WTC11 (cell line): ENCODE results near the gene HHAT. TPM values are rescaled to one million over a fixed set of nuclear protein-coding genes. Genes with fewer than 3 reads are reported as not detected.

ENCODE experiments used
- ATAC-seq: fragments of 200-7000 bp; cut with Tn5 transposase; 2 replicates; pipeline ENCODE4 v1.10.0; 2021; ENCODE audit warnings: mild to moderate bottlenecking, moderate library complexity
- CTCF ChIA-PET: fragments of 300-600 bp; sonication (Branson Sonifier 250); formaldehyde crosslinking; loops from one replicate; lab custom pipeline; 2021; ENCODE audit warnings: antibody characterized with exemption; lab: Charles Lee
- POLR2A ChIA-PET: fragments of 350-600 bp; sonication (Branson Sonifier 250); formaldehyde crosslinking; loops from one replicate; lab custom pipeline; 2021; ENCODE audit warnings: antibody characterized with exemption; lab: Charles Lee
- DNase-seq: peaks from one replicate; pipeline ENCODE4 v3.0.0; 2021; ENCODE audit warnings: low spot score
- H3K27ac Mint-ChIP-seq: 2 replicates; pipeline ENCODE4 v1.8.0; 2021; ENCODE audit warnings: mixed read lengths
- H3K27me3 Mint-ChIP-seq: 2 replicates; pipeline ENCODE4 v1.8.0; 2021; ENCODE audit warnings: low read depth, mild to moderate bottlenecking, moderate library complexity, mixed read lengths
- H3K36me3 Mint-ChIP-seq: 2 replicates; pipeline ENCODE4 v1.8.0; 2021; ENCODE audit warnings: mixed read lengths
- H3K4me1 Mint-ChIP-seq: 2 replicates; pipeline ENCODE4 v1.8.0; 2022; ENCODE audit warnings: mixed read lengths
- H3K4me3 Mint-ChIP-seq: 2 replicates; pipeline ENCODE4 v1.8.0; 2021; ENCODE audit warnings: mild to moderate bottlenecking, moderate library complexity, mixed read lengths
- H3K9me3 Mint-ChIP-seq: 2 replicates; pipeline ENCODE4 v1.8.0; 2021; ENCODE audit warnings: mixed read lengths
- ELF4 ChIP-seq: sonication (generic); formaldehyde crosslinking; IDR thresholded peaks from 2 replicates; pipeline ENCODE4 v1.8.1; 2022; ENCODE audit warnings: low read depth, mild to moderate bottlenecking, moderate library complexity, missing genetic modification reagents
- ETV6 ChIP-seq: sonication (generic); formaldehyde crosslinking; IDR thresholded peaks from 2 replicates; pipeline ENCODE4 v1.8.1; 2022; ENCODE audit warnings: mild to moderate bottlenecking, missing genetic modification reagents
- FOXJ3 ChIP-seq: sonication (generic); formaldehyde crosslinking; IDR thresholded peaks from 2 replicates; pipeline ENCODE4 v1.9.0; 2021; ENCODE audit warnings: missing genetic modification reagents, mild to moderate bottlenecking, borderline replicate concordance
- FOXK1 ChIP-seq: sonication (generic); formaldehyde crosslinking; IDR thresholded peaks from 2 replicates; pipeline ENCODE4 v1.8.0; 2022; ENCODE audit warnings: mild to moderate bottlenecking, moderate library complexity, missing genetic modification reagents
- JAZF1 ChIP-seq: fragments of 250-450 bp; sonication (Bioruptor Pico); IDR thresholded peaks from 2 replicates; pipeline ENCODE4 v1.9.0; 2021; ENCODE audit warnings: moderate library complexity, mild to moderate bottlenecking, inconsistent platforms
- MXD4 ChIP-seq: fragments of 250-450 bp; sonication (Bioruptor Pico); IDR thresholded peaks from 2 replicates; pipeline ENCODE4 v1.8.0; 2021; ENCODE audit warnings: mild to moderate bottlenecking, moderate library complexity, borderline replicate concordance
- NFYB ChIP-seq: sonication (generic); formaldehyde crosslinking; conservative IDR thresholded peaks from 2 replicates; pipeline ENCODE4 v1.8.0; 2022; ENCODE audit warnings: low read depth, missing genetic modification reagents
- NR1H2 ChIP-seq: sonication (generic); formaldehyde crosslinking; IDR thresholded peaks from 2 replicates; pipeline ENCODE4 v1.9.0; 2021; ENCODE audit warnings: mild to moderate bottlenecking, moderate library complexity, missing genetic modification reagents
- NR3C1 ChIP-seq: sonication (generic); formaldehyde crosslinking; conservative IDR thresholded peaks from 2 replicates; pipeline ENCODE4 v1.8.1; 2023; ENCODE audit warnings: low read depth, mild to moderate bottlenecking, missing genetic modification reagents
- SOX15 ChIP-seq: fragments of 250-450 bp; sonication (Bioruptor Pico); IDR thresholded peaks from 2 replicates; pipeline ENCODE4 v1.9.0; 2021; ENCODE audit warnings: mild to moderate bottlenecking
- SP1 ChIP-seq: sonication (generic); formaldehyde crosslinking; conservative IDR thresholded peaks from 2 replicates; pipeline ENCODE4 v1.8.1; 2022; ENCODE audit warnings: missing genetic modification reagents
- ZNF219 ChIP-seq: sonication (generic); formaldehyde crosslinking; IDR thresholded peaks from 2 replicates; pipeline ENCODE4 v1.8.0; 2023; ENCODE audit warnings: missing genetic modification reagents, mild to moderate bottlenecking, borderline replicate concordance
- ZNF671 ChIP-seq: fragments of 250-450 bp; sonication (Bioruptor Pico); IDR thresholded peaks from 2 replicates; pipeline ENCODE4 v1.8.0; 2021; ENCODE audit warnings: mild to moderate bottlenecking
- total RNA-seq: library from RNA; stranded (reverse); gene quantifications from 3 replicates; pipeline ENCODE4 v1.2.3, GENCODE V29; 2021
- TF ChIP-seq, protein P1 (sequence below): sonication (generic); formaldehyde crosslinking; IDR thresholded peaks from 2 replicates; pipeline ENCODE4 v1.8.1; 2023; ENCODE audit warnings: mild to moderate bottlenecking, missing genetic modification reagents, borderline replicate concordance
- TF ChIP-seq, protein P2 (sequence below): sonication (generic); formaldehyde crosslinking; IDR thresholded peaks from 2 replicates; pipeline ENCODE4 v1.8.1; 2022; ENCODE audit warnings: mild to moderate bottlenecking, missing genetic modification reagents, moderate library complexity, borderline replicate concordance
- TF ChIP-seq, protein P3 (sequence below): fragments of 250-450 bp; sonication (Bioruptor Pico); IDR thresholded peaks from 2 replicates; pipeline ENCODE4 v1.9.0; 2021; ENCODE audit warnings: mild to moderate bottlenecking, borderline replicate concordance
- TF ChIP-seq, protein P4 (sequence below): sonication (generic); formaldehyde crosslinking; IDR thresholded peaks from 2 replicates; pipeline ENCODE4 v1.8.0; 2022; ENCODE audit warnings: mild to moderate bottlenecking, missing genetic modification reagents
- TF ChIP-seq, protein P5 (sequence below): sonication (generic); formaldehyde crosslinking; IDR thresholded peaks from 2 replicates; pipeline ENCODE4 v1.8.0; 2022; ENCODE audit warnings: missing genetic modification reagents

HHAT gene
- total RNA-seq, 1 experiment from 2014 or later = 0.39 TPM

DNA sequence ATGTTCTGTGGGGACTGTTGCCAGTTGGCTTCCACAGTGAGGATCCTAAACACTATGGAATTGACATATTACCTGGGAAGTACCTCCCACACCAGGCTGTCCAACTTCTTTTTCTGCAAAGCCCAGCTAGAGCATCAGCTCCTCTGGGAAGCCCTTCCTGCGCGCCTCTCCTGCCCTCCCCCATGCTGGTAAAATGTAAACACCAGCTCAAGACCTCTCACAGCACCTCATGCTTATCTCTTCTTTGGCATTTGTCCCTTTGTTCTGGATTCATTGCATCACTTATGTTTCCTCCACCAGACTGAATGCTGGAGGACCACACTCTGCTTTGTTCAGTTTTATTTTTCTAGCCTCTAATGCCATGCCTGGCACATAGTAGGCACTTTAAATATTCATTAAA is 172.1 kb downstream of the HHAT start:
- no peaks in the 10 kb centered on the region for H3K9me3 Mint-ChIP-seq
- H3K27ac Mint-ChIP-seq = no peak overlapping the region
- H3K4me1 Mint-ChIP-seq = peaks cover 2% of the 10 kb centered on the region; the same call in 1 of the 2 replicates
- no peak overlapping the region for H3K4me3 Mint-ChIP-seq
- CTCF ChIA-PET = no interaction called here
- ATAC-seq (no peak), DNase-seq (no peak)
- no peaks in the 10 kb centered on the region; the same call in 1 of the 2 replicates for H3K27me3 Mint-ChIP-seq
- POLR2A ChIA-PET = no interaction called here
- no peaks in the 10 kb centered on the region for H3K36me3 Mint-ChIP-seq
- TF ChIP-seq, protein P1, sequence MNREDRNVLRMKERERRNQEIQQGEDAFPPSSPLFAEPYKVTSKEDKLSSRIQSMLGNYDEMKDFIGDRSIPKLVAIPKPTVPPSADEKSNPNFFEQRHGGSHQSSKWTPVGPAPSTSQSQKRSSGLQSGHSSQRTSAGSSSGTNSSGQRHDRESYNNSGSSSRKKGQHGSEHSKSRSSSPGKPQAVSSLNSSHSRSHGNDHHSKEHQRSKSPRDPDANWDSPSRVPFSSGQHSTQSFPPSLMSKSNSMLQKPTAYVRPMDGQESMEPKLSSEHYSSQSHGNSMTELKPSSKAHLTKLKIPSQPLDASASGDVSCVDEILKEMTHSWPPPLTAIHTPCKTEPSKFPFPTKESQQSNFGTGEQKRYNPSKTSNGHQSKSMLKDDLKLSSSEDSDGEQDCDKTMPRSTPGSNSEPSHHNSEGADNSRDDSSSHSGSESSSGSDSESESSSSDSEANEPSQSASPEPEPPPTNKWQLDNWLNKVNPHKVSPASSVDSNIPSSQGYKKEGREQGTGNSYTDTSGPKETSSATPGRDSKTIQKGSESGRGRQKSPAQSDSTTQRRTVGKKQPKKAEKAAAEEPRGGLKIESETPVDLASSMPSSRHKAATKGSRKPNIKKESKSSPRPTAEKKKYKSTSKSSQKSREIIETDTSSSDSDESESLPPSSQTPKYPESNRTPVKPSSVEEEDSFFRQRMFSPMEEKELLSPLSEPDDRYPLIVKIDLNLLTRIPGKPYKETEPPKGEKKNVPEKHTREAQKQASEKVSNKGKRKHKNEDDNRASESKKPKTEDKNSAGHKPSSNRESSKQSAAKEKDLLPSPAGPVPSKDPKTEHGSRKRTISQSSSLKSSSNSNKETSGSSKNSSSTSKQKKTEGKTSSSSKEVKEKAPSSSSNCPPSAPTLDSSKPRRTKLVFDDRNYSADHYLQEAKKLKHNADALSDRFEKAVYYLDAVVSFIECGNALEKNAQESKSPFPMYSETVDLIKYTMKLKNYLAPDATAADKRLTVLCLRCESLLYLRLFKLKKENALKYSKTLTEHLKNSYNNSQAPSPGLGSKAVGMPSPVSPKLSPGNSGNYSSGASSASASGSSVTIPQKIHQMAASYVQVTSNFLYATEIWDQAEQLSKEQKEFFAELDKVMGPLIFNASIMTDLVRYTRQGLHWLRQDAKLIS (CRISPR knock-in tag) = no peak
- TF ChIP-seq FOXK1 (CRISPR knock-in tag) = no peak

DNA sequence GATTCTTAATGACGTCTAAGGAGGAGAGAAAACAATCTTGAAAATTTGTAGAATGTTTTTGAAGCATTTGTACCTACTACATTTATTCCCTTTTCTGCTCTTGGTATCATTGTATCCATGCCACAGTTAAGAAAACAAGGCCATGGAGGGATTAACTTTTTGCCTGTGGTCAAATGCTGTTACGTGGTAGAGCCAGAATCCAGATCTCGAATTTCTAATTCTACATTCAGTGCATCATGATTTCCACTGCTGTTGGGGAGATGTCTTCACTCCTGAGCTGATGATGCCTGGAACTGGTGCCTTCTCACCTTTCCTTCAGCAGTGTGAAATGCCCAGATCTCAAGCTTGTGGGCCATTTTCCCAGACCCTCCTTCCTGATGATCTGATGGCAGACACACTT is 175.6 kb downstream of the HHAT start:
- ChIA-PET CTCF (no interaction called here), POLR2A (no interaction called here)

DNA sequence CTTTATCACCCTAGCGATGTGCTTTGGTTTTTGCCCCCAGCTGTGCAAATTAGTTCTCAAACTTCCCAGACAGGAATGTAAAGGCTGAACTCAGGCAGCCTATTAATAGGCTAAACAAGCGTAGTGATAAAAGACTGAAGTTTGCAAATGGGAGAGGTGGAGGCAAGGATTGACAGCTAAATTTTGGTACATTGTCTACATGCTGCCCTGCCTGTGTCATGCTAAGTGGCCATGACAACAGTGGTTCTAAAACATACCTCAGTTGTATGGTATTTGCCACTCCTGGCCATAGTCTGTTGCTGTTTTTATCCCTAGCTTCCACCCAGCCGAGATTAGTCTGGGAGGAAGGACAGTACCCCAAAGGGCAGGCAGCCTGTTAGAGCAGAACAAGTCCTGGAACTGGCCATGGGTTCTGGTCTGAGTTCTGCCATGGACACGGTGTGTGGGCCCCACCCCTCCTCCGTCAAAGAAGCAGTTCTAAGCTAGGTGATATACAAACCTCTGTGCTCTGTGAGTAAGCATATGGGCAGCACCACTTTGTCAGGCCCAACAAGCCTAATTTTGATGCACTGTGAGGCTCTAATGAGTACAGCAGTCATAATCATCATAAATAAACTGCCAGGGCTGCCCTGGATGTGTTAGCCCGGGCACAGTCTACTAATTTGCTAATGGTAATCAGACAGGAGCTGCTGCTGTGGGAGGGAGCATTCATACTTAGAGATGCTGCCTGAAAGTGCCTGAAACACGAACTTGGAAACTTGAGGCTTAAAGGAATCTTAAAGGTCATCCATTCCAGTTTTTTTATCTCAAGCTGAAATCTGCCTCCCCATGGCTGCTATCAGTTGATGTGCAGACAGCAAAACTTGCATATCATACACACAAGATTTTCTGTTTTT is 177.1 kb downstream of the HHAT start:
- ATAC-seq (peak; percentile 41), DNase-seq (no peak)
- Mint-ChIP-seq H3K27me3 (no peaks in the 10 kb centered on the region), H3K27ac (no peak overlapping the region), H3K9me3 (no peaks in the 10 kb centered on the region), H3K36me3 (no peaks in the 10 kb centered on the region), H3K4me3 (no peak overlapping the region), H3K4me1 (peaks cover 2% of the 10 kb centered on the region; the same call in 1 of the 2 replicates)
- CTCF ChIA-PET = no interaction called here
- POLR2A ChIA-PET = no interaction called here
- TF ChIP-seq ETV6 (CRISPR knock-in tag) = no peak
- TF ChIP-seq, protein P2, sequence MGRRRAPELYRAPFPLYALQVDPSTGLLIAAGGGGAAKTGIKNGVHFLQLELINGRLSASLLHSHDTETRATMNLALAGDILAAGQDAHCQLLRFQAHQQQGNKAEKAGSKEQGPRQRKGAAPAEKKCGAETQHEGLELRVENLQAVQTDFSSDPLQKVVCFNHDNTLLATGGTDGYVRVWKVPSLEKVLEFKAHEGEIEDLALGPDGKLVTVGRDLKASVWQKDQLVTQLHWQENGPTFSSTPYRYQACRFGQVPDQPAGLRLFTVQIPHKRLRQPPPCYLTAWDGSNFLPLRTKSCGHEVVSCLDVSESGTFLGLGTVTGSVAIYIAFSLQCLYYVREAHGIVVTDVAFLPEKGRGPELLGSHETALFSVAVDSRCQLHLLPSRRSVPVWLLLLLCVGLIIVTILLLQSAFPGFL = no peak
- TF ChIP-seq, protein P3, sequence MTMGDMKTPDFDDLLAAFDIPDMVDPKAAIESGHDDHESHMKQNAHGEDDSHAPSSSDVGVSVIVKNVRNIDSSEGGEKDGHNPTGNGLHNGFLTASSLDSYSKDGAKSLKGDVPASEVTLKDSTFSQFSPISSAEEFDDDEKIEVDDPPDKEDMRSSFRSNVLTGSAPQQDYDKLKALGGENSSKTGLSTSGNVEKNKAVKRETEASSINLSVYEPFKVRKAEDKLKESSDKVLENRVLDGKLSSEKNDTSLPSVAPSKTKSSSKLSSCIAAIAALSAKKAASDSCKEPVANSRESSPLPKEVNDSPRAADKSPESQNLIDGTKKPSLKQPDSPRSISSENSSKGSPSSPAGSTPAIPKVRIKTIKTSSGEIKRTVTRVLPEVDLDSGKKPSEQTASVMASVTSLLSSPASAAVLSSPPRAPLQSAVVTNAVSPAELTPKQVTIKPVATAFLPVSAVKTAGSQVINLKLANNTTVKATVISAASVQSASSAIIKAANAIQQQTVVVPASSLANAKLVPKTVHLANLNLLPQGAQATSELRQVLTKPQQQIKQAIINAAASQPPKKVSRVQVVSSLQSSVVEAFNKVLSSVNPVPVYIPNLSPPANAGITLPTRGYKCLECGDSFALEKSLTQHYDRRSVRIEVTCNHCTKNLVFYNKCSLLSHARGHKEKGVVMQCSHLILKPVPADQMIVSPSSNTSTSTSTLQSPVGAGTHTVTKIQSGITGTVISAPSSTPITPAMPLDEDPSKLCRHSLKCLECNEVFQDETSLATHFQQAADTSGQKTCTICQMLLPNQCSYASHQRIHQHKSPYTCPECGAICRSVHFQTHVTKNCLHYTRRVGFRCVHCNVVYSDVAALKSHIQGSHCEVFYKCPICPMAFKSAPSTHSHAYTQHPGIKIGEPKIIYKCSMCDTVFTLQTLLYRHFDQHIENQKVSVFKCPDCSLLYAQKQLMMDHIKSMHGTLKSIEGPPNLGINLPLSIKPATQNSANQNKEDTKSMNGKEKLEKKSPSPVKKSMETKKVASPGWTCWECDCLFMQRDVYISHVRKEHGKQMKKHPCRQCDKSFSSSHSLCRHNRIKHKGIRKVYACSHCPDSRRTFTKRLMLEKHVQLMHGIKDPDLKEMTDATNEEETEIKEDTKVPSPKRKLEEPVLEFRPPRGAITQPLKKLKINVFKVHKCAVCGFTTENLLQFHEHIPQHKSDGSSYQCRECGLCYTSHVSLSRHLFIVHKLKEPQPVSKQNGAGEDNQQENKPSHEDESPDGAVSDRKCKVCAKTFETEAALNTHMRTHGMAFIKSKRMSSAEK (CRISPR knock-in tag) = no peak
- TF ChIP-seq, protein P4, sequence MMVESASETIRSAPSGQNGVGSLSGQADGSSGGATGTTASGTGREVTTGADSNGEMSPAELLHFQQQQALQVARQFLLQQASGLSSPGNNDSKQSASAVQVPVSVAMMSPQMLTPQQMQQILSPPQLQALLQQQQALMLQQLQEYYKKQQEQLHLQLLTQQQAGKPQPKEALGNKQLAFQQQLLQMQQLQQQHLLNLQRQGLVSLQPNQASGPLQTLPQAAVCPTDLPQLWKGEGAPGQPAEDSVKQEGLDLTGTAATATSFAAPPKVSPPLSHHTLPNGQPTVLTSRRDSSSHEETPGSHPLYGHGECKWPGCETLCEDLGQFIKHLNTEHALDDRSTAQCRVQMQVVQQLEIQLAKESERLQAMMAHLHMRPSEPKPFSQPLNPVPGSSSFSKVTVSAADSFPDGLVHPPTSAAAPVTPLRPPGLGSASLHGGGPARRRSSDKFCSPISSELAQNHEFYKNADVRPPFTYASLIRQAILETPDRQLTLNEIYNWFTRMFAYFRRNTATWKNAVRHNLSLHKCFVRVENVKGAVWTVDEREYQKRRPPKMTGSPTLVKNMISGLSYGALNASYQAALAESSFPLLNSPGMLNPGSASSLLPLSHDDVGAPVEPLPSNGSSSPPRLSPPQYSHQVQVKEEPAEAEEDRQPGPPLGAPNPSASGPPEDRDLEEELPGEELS (CRISPR knock-in tag) = no peak

More for the DNA sequence above, 175.6 kb downstream of the HHAT start:
- Mint-ChIP-seq H3K4me1 (peaks cover 2% of the 10 kb centered on the region; the same call in 1 of the 2 replicates), H3K27ac (no peak overlapping the region), H3K4me3 (no peak overlapping the region), H3K9me3 (no peaks in the 10 kb centered on the region), H3K36me3 (no peaks in the 10 kb centered on the region), H3K27me3 (no peaks in the 10 kb centered on the region; the same call in 1 of the 2 replicates)
- no peak for TF ChIP-seq ZNF671 (CRISPR knock-in tag)
- no peak for TF ChIP-seq NFYB (CRISPR knock-in tag)
- TF ChIP-seq NR1H2 (CRISPR knock-in tag) = no peak
- TF ChIP-seq ELF4 (CRISPR knock-in tag) = no peak
- no peak for TF ChIP-seq NR3C1 (CRISPR knock-in tag)
- TF ChIP-seq, protein P5, sequence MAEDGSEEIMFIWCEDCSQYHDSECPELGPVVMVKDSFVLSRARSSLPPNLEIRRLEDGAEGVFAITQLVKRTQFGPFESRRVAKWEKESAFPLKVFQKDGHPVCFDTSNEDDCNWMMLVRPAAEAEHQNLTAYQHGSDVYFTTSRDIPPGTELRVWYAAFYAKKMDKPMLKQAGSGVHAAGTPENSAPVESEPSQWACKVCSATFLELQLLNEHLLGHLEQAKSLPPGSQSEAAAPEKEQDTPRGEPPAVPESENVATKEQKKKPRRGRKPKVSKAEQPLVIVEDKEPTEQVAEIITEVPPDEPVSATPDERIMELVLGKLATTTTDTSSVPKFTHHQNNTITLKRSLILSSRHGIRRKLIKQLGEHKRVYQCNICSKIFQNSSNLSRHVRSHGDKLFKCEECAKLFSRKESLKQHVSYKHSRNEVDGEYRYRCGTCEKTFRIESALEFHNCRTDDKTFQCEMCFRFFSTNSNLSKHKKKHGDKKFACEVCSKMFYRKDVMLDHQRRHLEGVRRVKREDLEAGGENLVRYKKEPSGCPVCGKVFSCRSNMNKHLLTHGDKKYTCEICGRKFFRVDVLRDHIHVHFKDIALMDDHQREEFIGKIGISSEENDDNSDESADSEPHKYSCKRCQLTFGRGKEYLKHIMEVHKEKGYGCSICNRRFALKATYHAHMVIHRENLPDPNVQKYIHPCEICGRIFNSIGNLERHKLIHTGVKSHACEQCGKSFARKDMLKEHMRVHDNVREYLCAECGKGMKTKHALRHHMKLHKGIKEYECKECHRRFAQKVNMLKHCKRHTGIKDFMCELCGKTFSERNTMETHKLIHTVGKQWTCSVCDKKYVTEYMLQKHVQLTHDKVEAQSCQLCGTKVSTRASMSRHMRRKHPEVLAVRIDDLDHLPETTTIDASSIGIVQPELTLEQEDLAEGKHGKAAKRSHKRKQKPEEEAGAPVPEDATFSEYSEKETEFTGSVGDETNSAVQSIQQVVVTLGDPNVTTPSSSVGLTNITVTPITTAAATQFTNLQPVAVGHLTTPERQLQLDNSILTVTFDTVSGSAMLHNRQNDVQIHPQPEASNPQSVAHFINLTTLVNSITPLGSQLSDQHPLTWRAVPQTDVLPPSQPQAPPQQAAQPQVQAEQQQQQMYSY (CRISPR knock-in tag) = no peak
- no peak for TF ChIP-seq ZNF219 (CRISPR knock-in tag)
- no peak for TF ChIP-seq SP1 (CRISPR knock-in tag)
- no peak for TF ChIP-seq JAZF1
- TF ChIP-seq ETV6 (CRISPR knock-in tag) = no peak
- no peak for TF ChIP-seq FOXJ3 (CRISPR knock-in tag)
- no peak for TF ChIP-seq SOX15 (CRISPR knock-in tag)
- no peak for TF ChIP-seq MXD4 (CRISPR knock-in tag)
- ATAC-seq (no peak), DNase-seq (no peak)
